ENCODE results near the gene MACO1. TPM values are rescaled to one million over a fixed set of nuclear protein-coding genes. Genes with fewer than 3 reads are reported as not detected.
A peak's percentile ranks its signal among the peaks of the same experiment; 100 is the strongest.
"Not testable (repeated sequence)": the region's sequence is repeated elsewhere in the genome, so short reads cannot be mapped to it uniquely, and the experiment has no call there.

The MACO1 gene
- total RNA-seq (2022) (17.4 and 19.3 TPM in 2 replicates), Bru-seq, nascent RNA (percentile 68 among the genes with signal in this experiment), BruChase-seq, experiment 1, labeled RNA remaining after a 6-hour chase (percentile 77 among the genes with signal in this experiment), BruChase-seq, experiment 2, labeled RNA remaining after a 2-hour chase (percentile 67 among the genes with signal in this experiment)
- long read RNA-seq, transcript MACO1-201 (11 exons, 3,917 nt) = major isoform, 12 of 17 reads
- long read RNA-seq, partial matches to known transcripts = 3 of 17 reads
- long read RNA-seq, other reads (novel, unspliced or antisense) = 2 of 17 reads

- Mint-ChIP-seq H3K27ac (ENCODE audit: low read depth, unreplicated experiment) (peak within 1 kb of the TSS; percentile 92), H3K4me3 (ENCODE audit: unreplicated experiment) (peak within 1 kb of the TSS; percentile 89), H3K4me1 (ENCODE audit: insufficient read depth, unreplicated experiment) (peaks cover 24% of the 10 kb centered on the region), H3K9me3 (ENCODE audit: unreplicated experiment) (no peaks in the 10 kb centered on the region), H3K36me3 (ENCODE audit: insufficient read depth, unreplicated experiment) (no peaks in the 10 kb centered on the region), H3K27me3 (ENCODE audit: insufficient read depth, unreplicated experiment) (no peaks in the 10 kb centered on the region)
- DNase-seq (ENCODE audit: unreplicated experiment) = peak; percentile 96
- intact Hi-C loops (cut with micrococcal nuclease) = no loop called here
- no peak for TF ChIP-seq CTCF (IDR thresholded peaks at IDR 0.05; ENCODE audit: unreplicated experiment)
- CTCF ChIA-PET = interaction anchor here (0.6 to 1.1 kb wide), 3 partner anchors 77 to 1230 kb away, joined by 3 read pairs; no protein-coding TSS in a partner anchor
- POLR2A ChIA-PET = interaction anchor here (0.7 to 4.0 kb wide), 12 partner anchors 11 to 471 kb away, joined by 3 to 23 read pairs (median 3); partner anchors contain the start of genes MTFR1L, RSRP1, SYF2 and TMEM50A
- no TSS peak for BruUV-seq (replicated peaks)
Observed at GRCh38 chr1:25430073-25430966, at the start of gene MACO1. MACO1 (plus strand) TSS chr1:25430897; CDS start chr1:25431099, 202 bp downstream.

- CTCF ChIA-PET; DNase-seq (ENCODE audit: unreplicated experiment); H3K27ac Mint-ChIP-seq (ENCODE audit: low read depth, unreplicated experiment); H3K9me3 Mint-ChIP-seq (ENCODE audit: unreplicated experiment); H3K4me1 Mint-ChIP-seq (ENCODE audit: insufficient read depth, unreplicated experiment); H3K27me3 Mint-ChIP-seq (ENCODE audit: insufficient read depth, unreplicated experiment); BruUV-seq (replicated peaks); H3K4me3 Mint-ChIP-seq (ENCODE audit: unreplicated experiment); H3K36me3 Mint-ChIP-seq (ENCODE audit: insufficient read depth, unreplicated experiment); POLR2A ChIA-PET; intact Hi-C loops (cut with micrococcal nuclease): not testable (repeated sequence)
Observed at GRCh38 chr1:25382543-25382942, 48.2 kb upstream of the MACO1 start.

- BruUV-seq (replicated peaks); intact Hi-C loops (cut with micrococcal nuclease); H3K27me3 Mint-ChIP-seq (ENCODE audit: insufficient read depth, unreplicated experiment); H3K27ac Mint-ChIP-seq (ENCODE audit: low read depth, unreplicated experiment); POLR2A ChIA-PET; H3K36me3 Mint-ChIP-seq (ENCODE audit: insufficient read depth, unreplicated experiment); H3K4me1 Mint-ChIP-seq (ENCODE audit: insufficient read depth, unreplicated experiment); H3K4me3 Mint-ChIP-seq (ENCODE audit: unreplicated experiment); H3K9me3 Mint-ChIP-seq (ENCODE audit: unreplicated experiment); CTCF ChIA-PET: not testable (repeated sequence)
- peak; percentile 45 for DNase-seq (ENCODE audit: unreplicated experiment)
Observed at GRCh38 chr1:25383090-25383489, 47.6 kb upstream of the MACO1 start.

- H3K36me3 Mint-ChIP-seq (ENCODE audit: insufficient read depth, unreplicated experiment); H3K27me3 Mint-ChIP-seq (ENCODE audit: insufficient read depth, unreplicated experiment); H3K4me1 Mint-ChIP-seq (ENCODE audit: insufficient read depth, unreplicated experiment); H3K9me3 Mint-ChIP-seq (ENCODE audit: unreplicated experiment); H3K4me3 Mint-ChIP-seq (ENCODE audit: unreplicated experiment); intact Hi-C loops (cut with micrococcal nuclease); H3K27ac Mint-ChIP-seq (ENCODE audit: low read depth, unreplicated experiment); DNase-seq (ENCODE audit: unreplicated experiment); POLR2A ChIA-PET; BruUV-seq (replicated peaks); CTCF ChIA-PET: not testable (repeated sequence)
Observed at GRCh38 chr1:25383875-25384274, 46.8 kb upstream of the MACO1 start.

GRCh38 chr1:25387096-25387495 is 43.6 kb upstream of the MACO1 start:
- H3K4me3 Mint-ChIP-seq (ENCODE audit: unreplicated experiment); DNase-seq (ENCODE audit: unreplicated experiment); POLR2A ChIA-PET; intact Hi-C loops (cut with micrococcal nuclease); H3K9me3 Mint-ChIP-seq (ENCODE audit: unreplicated experiment); H3K4me1 Mint-ChIP-seq (ENCODE audit: insufficient read depth, unreplicated experiment); H3K27ac Mint-ChIP-seq (ENCODE audit: low read depth, unreplicated experiment); BruUV-seq (replicated peaks); H3K36me3 Mint-ChIP-seq (ENCODE audit: insufficient read depth, unreplicated experiment): not testable (repeated sequence)
- CTCF ChIA-PET = interaction anchor here (1.1 kb wide), 1 partner anchor 134 kb away, joined by 4 read pairs; no protein-coding TSS in a partner anchor
- H3K27me3 Mint-ChIP-seq (ENCODE audit: insufficient read depth, unreplicated experiment) = peaks cover 11% of the 10 kb centered on the region

- POLR2A ChIA-PET; BruUV-seq (replicated peaks); DNase-seq (ENCODE audit: unreplicated experiment); CTCF ChIA-PET; H3K27ac Mint-ChIP-seq (ENCODE audit: low read depth, unreplicated experiment); H3K36me3 Mint-ChIP-seq (ENCODE audit: insufficient read depth, unreplicated experiment); H3K4me1 Mint-ChIP-seq (ENCODE audit: insufficient read depth, unreplicated experiment); intact Hi-C loops (cut with micrococcal nuclease); H3K4me3 Mint-ChIP-seq (ENCODE audit: unreplicated experiment); H3K9me3 Mint-ChIP-seq (ENCODE audit: unreplicated experiment): not testable (repeated sequence)
- peaks cover 11% of the 10 kb centered on the region for H3K27me3 Mint-ChIP-seq (ENCODE audit: insufficient read depth, unreplicated experiment)
Observed at GRCh38 chr1:25388691-25389090, 42.0 kb upstream of the MACO1 start.

- intact Hi-C loops (cut with micrococcal nuclease); BruUV-seq (replicated peaks); H3K27ac Mint-ChIP-seq (ENCODE audit: low read depth, unreplicated experiment); CTCF ChIA-PET; H3K9me3 Mint-ChIP-seq (ENCODE audit: unreplicated experiment); H3K4me1 Mint-ChIP-seq (ENCODE audit: insufficient read depth, unreplicated experiment); H3K4me3 Mint-ChIP-seq (ENCODE audit: unreplicated experiment); POLR2A ChIA-PET; H3K36me3 Mint-ChIP-seq (ENCODE audit: insufficient read depth, unreplicated experiment); DNase-seq (ENCODE audit: unreplicated experiment): not testable (repeated sequence)
- peaks cover 19% of the 10 kb centered on the region for H3K27me3 Mint-ChIP-seq (ENCODE audit: insufficient read depth, unreplicated experiment)
Observed at GRCh38 chr1:25389721-25390120, 41.0 kb upstream of the MACO1 start.
